HepG2 (cell line): ENCODE data around the gene AIDA. TPM values are rescaled to one million over a fixed set of nuclear protein-coding genes. Genes with fewer than 3 reads are reported as not detected.
A peak's percentile ranks its signal among the peaks of the same experiment; 100 is the strongest.

Source experiments
- AGO1 ChIP-seq: fragments of 200-400 bp; formaldehyde crosslinking; IDR thresholded peaks from 2 replicates; pipeline ENCODE4 v1.6.1; 2017; ENCODE audit warnings: mild to moderate bottlenecking, low read depth, low read length, moderate library complexity; ENCODE audit not compliant: poor library complexity, severe bottlenecking
- ESRRA ChIP-seq: sonication (generic); formaldehyde crosslinking; IDR thresholded peaks from 2 replicates; pipeline ENCODE4 v1.5.1; 2020; ENCODE audit warnings: mild to moderate bottlenecking, low read depth, missing genetic modification reagents
- FLYWCH1 ChIP-seq: sonication (generic); formaldehyde crosslinking; IDR thresholded peaks from 2 replicates; pipeline ENCODE4 v1.8.1; 2023; ENCODE audit warnings: mild to moderate bottlenecking, missing genetic modification reagents
- HNRNPH1 ChIP-seq: fragments of 200-400 bp; formaldehyde crosslinking; optimal IDR thresholded peaks from 2 replicates; pipeline ENCODE3; 2017; ENCODE audit warnings: mild to moderate bottlenecking, low read depth, low read length
- MEIS1 ChIP-seq: sonication (generic); formaldehyde crosslinking; IDR thresholded peaks from 2 replicates; pipeline ENCODE4 v1.9.0; 2021; ENCODE audit warnings: mild to moderate bottlenecking, missing genetic modification reagents, moderate library complexity, borderline replicate concordance
- MXD4 ChIP-seq: IDR thresholded peaks from 2 replicates; pipeline ENCODE4 v1.6.1; 2016; ENCODE audit warnings: mild to moderate bottlenecking, missing biosample characterization, missing genetic modification reagents
- PHF21A ChIP-seq: sonication (generic); formaldehyde crosslinking; IDR thresholded peaks from 2 replicates; pipeline ENCODE4 v1.5.0; 2020; ENCODE audit warnings: mild to moderate bottlenecking, missing genetic modification reagents
- REPIN1 ChIP-seq: sonication (generic); formaldehyde crosslinking; IDR thresholded peaks from 2 replicates; pipeline ENCODE4 v1.8.0; 2022; ENCODE audit warnings: missing genetic modification reagents, low read depth, mild to moderate bottlenecking, borderline replicate concordance
- U2AF2 ChIP-seq: fragments of 200-400 bp; formaldehyde crosslinking; IDR thresholded peaks from 2 replicates; pipeline ENCODE4 v1.6.1; 2017; ENCODE audit warnings: low read depth, mild to moderate bottlenecking, low read length
- ZFP36L1 ChIP-seq: sonication (generic); formaldehyde crosslinking; IDR thresholded peaks from 2 replicates; pipeline ENCODE4 v1.8.0; 2022; ENCODE audit warnings: mild to moderate bottlenecking, missing genetic modification reagents, moderate library complexity
- ZIK1 ChIP-seq: sonication (generic); formaldehyde crosslinking; IDR thresholded peaks from 2 replicates; pipeline ENCODE4 v1.5.0; 2020; ENCODE audit warnings: mild to moderate bottlenecking, low read depth, missing genetic modification reagents, borderline replicate concordance
- ZNF235 ChIP-seq: sonication (generic); formaldehyde crosslinking; IDR thresholded peaks from 2 replicates; pipeline ENCODE4 v1.8.1; 2023; ENCODE audit warnings: mild to moderate bottlenecking, missing genetic modification reagents, borderline replicate concordance
- ZNF619 ChIP-seq: sonication (generic); formaldehyde crosslinking; IDR thresholded peaks from 2 replicates; pipeline ENCODE4 v1.4.0; 2020; ENCODE audit warnings: mild to moderate bottlenecking, missing genetic modification reagents
- ZNF883 ChIP-seq: sonication (generic); formaldehyde crosslinking; IDR thresholded peaks from 2 replicates; pipeline ENCODE4 v1.5.1; 2020; ENCODE audit warnings: mild to moderate bottlenecking, missing genetic modification reagents; ENCODE audit errors: not compliant biosample characterization
- polyA plus RNA-seq, 8 experiments: library from polyadenylated mRNA; depleted of rRNA in 3 of 8; stranded (reverse) in 7 of 8; unstranded in 1 of 8; fragments of >200 nt; fragmentation: Illumina TruSeq in 4 of 8; extraction: Trizol in 4 of 8; gene quantifications; 2 replicates each; pipeline versions ENCODE4 v1.2.1 to v1.2.3, GENCODE V29; 2011 to 2016; ENCODE audit warnings: low read depth in 4 of 8, missing spikeins in 1 of 8, mixed read lengths in 1 of 8; ENCODE audit not compliant: insufficient read depth in 1 of 8
- total RNA-seq, 5 experiments: library from RNA; depleted of rRNA; stranded (reverse); fragments of >200 nt; fragmentation: Illumina TruSeq; extraction: Trizol; gene quantifications; 2 replicates each; pipeline ENCODE4 v1.2.3, GENCODE V29; 2016; ENCODE audit warnings: low read depth in 1 of 5
- TF ChIP-seq, protein P1 (sequence below): sonication (generic); formaldehyde crosslinking; IDR thresholded peaks from 2 replicates; pipeline ENCODE4 v1.4.0; 2020; ENCODE audit warnings: missing genetic modification reagents
- TF ChIP-seq, protein P2 (sequence below): IDR thresholded peaks from 2 replicates; pipeline ENCODE4 v1.6.1; 2016
- TF ChIP-seq, protein P3 (sequence below): sonication (generic); formaldehyde crosslinking; IDR thresholded peaks from 2 replicates; pipeline ENCODE4 v1.5.0; 2020; ENCODE audit warnings: mild to moderate bottlenecking, missing genetic modification reagents
- TF ChIP-seq, protein P4 (sequence below): sonication (generic); formaldehyde crosslinking; IDR thresholded peaks from 2 replicates; pipeline ENCODE4 v1.4.0; 2020; ENCODE audit warnings: missing genetic modification reagents, mild to moderate bottlenecking, borderline replicate concordance
- TF ChIP-seq, protein P5 (sequence below): IDR thresholded peaks from 2 replicates; pipeline ENCODE4 v1.6.1; 2016; ENCODE audit warnings: missing genetic modification reagents, missing compliant biosample characterization

The AIDA gene
- total and polyA plus RNA-seq, 2 of the 13 experiments (the other 11 are each of a cell fraction or from before 2014, with no cell fraction given) = 17.5 to 35.4 TPM

DNA sequence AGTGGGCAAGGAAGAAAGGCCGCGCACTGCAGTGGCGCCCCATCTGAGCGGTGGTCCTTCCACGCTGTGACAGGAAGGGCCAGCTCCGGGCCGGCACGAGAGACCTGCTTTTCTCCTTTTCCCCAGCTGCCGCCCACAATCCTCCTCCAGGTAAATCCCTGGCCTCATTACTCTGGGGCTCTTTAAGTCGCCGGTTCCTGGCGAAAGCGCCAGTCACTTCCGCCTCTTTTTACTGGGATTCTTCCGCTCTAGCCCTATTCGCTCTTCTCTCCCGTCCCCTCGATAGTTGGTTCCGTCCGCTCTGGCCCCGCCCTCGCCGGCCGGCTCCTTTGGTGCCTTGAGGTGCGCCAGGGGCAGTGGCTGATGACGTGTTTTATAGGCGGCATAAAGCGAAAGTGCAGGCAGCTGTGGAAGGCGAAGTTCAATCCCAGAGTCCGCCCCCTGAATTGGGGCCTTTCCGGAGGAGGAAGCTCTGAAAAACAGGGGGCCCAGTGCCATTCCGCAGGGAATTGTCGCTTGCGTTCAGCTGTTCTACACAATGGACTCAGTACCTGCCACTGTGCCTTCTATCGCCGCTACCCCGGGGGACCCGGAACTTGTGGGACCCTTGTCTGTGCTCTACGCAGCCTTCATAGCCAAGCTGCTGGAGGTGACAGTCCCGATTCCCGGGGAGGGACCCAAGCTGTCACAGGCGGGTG is 68.2 kb downstream of the AIDA start (continued):
- TF ChIP-seq, protein P1, sequence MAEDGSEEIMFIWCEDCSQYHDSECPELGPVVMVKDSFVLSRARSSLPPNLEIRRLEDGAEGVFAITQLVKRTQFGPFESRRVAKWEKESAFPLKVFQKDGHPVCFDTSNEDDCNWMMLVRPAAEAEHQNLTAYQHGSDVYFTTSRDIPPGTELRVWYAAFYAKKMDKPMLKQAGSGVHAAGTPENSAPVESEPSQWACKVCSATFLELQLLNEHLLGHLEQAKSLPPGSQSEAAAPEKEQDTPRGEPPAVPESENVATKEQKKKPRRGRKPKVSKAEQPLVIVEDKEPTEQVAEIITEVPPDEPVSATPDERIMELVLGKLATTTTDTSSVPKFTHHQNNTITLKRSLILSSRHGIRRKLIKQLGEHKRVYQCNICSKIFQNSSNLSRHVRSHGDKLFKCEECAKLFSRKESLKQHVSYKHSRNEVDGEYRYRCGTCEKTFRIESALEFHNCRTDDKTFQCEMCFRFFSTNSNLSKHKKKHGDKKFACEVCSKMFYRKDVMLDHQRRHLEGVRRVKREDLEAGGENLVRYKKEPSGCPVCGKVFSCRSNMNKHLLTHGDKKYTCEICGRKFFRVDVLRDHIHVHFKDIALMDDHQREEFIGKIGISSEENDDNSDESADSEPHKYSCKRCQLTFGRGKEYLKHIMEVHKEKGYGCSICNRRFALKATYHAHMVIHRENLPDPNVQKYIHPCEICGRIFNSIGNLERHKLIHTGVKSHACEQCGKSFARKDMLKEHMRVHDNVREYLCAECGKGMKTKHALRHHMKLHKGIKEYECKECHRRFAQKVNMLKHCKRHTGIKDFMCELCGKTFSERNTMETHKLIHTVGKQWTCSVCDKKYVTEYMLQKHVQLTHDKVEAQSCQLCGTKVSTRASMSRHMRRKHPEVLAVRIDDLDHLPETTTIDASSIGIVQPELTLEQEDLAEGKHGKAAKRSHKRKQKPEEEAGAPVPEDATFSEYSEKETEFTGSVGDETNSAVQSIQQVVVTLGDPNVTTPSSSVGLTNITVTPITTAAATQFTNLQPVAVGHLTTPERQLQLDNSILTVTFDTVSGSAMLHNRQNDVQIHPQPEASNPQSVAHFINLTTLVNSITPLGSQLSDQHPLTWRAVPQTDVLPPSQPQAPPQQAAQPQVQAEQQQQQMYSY (CRISPR knock-in tag) = peak; percentile 92
- peak; percentile 55; the same call in 1 of the 2 replicates for TF ChIP-seq MXD4 (CRISPR knock-in tag)
- TF ChIP-seq, protein P2, sequence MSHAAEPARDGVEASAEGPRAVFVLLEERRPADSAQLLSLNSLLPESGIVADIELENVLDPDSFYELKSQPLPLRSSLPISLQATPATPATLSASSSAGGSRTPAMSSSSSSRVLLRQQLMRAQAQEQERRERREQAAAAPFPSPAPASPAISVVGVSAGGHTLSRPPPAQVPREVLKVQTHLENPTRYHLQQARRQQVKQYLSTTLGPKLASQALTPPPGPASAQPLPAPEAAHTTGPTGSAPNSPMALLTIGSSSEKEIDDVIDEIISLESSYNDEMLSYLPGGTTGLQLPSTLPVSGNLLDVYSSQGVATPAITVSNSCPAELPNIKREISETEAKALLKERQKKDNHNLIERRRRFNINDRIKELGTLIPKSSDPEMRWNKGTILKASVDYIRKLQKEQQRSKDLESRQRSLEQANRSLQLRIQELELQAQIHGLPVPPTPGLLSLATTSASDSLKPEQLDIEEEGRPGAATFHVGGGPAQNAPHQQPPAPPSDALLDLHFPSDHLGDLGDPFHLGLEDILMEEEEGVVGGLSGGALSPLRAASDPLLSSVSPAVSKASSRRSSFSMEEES = peak; percentile 20; the same call in 1 of the 2 replicates
- no peak; the same call in 1 of the 2 replicates for TF ChIP-seq ZFP36L1 (CRISPR knock-in tag)
- TF ChIP-seq, protein P3, sequence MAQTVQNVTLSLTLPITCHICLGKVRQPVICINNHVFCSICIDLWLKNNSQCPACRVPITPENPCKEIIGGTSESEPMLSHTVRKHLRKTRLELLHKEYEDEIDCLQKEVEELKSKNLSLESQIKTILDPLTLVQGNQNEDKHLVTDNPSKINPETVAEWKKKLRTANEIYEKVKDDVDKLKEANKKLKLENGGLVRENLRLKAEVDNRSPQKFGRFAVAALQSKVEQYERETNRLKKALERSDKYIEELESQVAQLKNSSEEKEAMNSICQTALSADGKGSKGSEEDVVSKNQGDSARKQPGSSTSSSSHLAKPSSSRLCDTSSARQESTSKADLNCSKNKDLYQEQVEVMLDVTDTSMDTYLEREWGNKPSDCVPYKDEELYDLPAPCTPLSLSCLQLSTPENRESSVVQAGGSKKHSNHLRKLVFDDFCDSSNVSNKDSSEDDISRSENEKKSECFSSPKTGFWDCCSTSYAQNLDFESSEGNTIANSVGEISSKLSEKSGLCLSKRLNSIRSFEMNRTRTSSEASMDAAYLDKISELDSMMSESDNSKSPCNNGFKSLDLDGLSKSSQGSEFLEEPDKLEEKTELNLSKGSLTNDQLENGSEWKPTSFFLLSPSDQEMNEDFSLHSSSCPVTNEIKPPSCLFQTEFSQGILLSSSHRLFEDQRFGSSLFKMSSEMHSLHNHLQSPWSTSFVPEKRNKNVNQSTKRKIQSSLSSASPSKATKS (CRISPR knock-in tag) = no peak
- no peak for TF ChIP-seq ZNF235 (CRISPR knock-in tag)
- TF ChIP-seq, protein P4, sequence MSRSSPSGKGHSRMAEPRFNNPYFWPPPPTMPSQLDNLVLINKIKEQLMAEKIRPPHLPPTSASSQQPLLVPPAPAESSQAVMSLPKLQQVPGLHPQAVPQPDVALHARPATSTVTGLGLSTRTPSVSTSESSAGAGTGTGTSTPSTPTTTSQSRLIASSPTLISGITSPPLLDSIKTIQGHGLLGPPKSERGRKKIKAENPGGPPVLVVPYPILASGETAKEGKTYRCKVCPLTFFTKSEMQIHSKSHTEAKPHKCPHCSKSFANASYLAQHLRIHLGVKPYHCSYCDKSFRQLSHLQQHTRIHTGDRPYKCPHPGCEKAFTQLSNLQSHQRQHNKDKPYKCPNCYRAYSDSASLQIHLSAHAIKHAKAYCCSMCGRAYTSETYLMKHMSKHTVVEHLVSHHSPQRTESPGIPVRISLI (CRISPR knock-in tag) = 0 out of 2 replicates have a peak, but pooled peaks have one; percentile 42
- TF ChIP-seq U2AF2 = no peak
- peak; percentile 79 for TF ChIP-seq REPIN1 (CRISPR knock-in tag)
- no peak for TF ChIP-seq ESRRA (CRISPR knock-in tag)
- peak; percentile 34 for TF ChIP-seq ZNF883 (CRISPR knock-in tag)
- TF ChIP-seq HNRNPH1 = no peak
- TF ChIP-seq PHF21A = peak; percentile 93
- TF ChIP-seq AGO1 = peak; percentile 43
- 0 out of 2 replicates have a peak, but pooled peaks have one; percentile 77 for TF ChIP-seq MEIS1 (CRISPR knock-in tag)
- TF ChIP-seq ZIK1 = peak; percentile 62; the same call in 1 of the 2 replicates
- TF ChIP-seq, protein P5, sequence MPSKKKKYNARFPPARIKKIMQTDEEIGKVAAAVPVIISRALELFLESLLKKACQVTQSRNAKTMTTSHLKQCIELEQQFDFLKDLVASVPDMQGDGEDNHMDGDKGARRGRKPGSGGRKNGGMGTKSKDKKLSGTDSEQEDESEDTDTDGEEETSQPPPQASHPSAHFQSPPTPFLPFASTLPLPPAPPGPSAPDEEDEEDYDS = peak; percentile 86
- no peak for TF ChIP-seq FLYWCH1 (CRISPR knock-in tag)
- no peak for TF ChIP-seq ZNF619 (CRISPR knock-in tag)
